C4-2B (cell line): Measurements from ENCODE around the gene FCN1.

Source experiments
- ZFX ChIP-seq: fragments of 450-650 bp; IDR thresholded peaks from 2 replicates; pipeline ENCODE4 v1.6.1; 2017
- TF ChIP-seq, protein P1 (sequence below): fragments of 450-650 bp; conservative IDR thresholded peaks from 2 replicates; pipeline ENCODE4 v1.5.1; 2017; ENCODE audit warnings: mild to moderate bottlenecking

DNA sequence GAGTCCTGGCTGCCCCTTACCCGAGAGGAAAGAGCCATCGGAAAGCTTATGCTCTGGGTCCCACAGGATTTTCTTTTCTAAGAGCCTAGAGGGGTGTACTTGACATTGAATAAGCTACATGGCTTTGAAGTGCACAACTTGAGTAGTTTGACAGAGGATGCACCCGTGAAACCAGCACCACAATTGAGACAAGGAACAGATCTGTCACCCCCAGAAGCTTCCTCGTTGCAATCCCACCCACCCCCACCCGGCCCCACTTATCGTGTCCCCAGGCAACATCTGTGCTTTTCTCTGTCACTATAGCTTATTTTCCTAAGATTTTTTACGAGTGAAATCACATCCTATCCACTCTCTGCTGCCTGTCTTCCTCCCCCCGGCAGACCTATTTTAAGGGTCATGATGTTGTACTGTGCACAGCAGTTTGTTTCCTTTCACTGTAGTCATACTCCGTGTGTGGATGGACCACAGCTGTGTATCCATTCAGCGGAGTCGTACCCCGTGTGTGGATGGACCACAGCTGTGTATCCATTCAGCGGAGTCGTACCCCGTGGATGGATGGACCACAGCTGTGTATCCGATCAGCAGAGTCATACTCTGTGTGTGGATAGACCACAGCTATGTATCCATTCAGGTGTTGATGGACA, 45.9 kb downstream of the FCN1 start:
- TF ChIP-seq, protein P1, sequence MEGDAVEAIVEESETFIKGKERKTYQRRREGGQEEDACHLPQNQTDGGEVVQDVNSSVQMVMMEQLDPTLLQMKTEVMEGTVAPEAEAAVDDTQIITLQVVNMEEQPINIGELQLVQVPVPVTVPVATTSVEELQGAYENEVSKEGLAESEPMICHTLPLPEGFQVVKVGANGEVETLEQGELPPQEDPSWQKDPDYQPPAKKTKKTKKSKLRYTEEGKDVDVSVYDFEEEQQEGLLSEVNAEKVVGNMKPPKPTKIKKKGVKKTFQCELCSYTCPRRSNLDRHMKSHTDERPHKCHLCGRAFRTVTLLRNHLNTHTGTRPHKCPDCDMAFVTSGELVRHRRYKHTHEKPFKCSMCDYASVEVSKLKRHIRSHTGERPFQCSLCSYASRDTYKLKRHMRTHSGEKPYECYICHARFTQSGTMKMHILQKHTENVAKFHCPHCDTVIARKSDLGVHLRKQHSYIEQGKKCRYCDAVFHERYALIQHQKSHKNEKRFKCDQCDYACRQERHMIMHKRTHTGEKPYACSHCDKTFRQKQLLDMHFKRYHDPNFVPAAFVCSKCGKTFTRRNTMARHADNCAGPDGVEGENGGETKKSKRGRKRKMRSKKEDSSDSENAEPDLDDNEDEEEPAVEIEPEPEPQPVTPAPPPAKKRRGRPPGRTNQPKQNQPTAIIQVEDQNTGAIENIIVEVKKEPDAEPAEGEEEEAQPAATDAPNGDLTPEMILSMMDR: no peak
- TF ChIP-seq ZFX: no peak
